Loucy (cell line): ENCODE measurements around the gene LARP4.
"Not testable (repeated sequence)": the region's sequence is repeated elsewhere in the genome, so short reads cannot be mapped to it uniquely, and the experiment has no call there.

Source experiments
- H2AFZ ChIP-seq: fragments of 200-600 bp; sonication (generic); 2 replicates; pipeline ENCODE4 v1.6.0; 2016; ENCODE audit warnings: antibody characterized with exemption, mild to moderate bottlenecking, low read length, moderate library complexity
- H3F3A ChIP-seq: fragments of 200-600 bp; 2 replicates; pipeline ENCODE4 v1.6.0; 2016; ENCODE audit warnings: antibody characterized with exemption, low read depth, mild to moderate bottlenecking
- H3K27me3 ChIP-seq: fragments of 200-600 bp; sonication (generic); 2 replicates; pipeline ENCODE4 v1.6.1; 2014; ENCODE audit warnings: low read length, mild to moderate bottlenecking; ENCODE audit not compliant: insufficient read depth, poor library complexity, severe bottlenecking
- H3K36me3 ChIP-seq: fragments of 200-600 bp; sonication (generic); 2 replicates; pipeline ENCODE4 v1.6.1; 2016; ENCODE audit warnings: low read length; ENCODE audit not compliant: insufficient read depth
- H3K4me1 ChIP-seq: fragments of 200-600 bp; sonication (generic); 2 replicates; pipeline ENCODE4 v1.5.1; 2014; ENCODE audit warnings: low read length, mild to moderate bottlenecking; ENCODE audit not compliant: insufficient read depth, poor library complexity, severe bottlenecking
- H3K4me2 ChIP-seq: fragments of 200-600 bp; sonication (generic); 2 replicates; pipeline ENCODE4 v1.6.0; 2014; ENCODE audit warnings: antibody characterized with exemption, low read length, low read depth, mild to moderate bottlenecking; ENCODE audit not compliant: poor library complexity, severe bottlenecking
- H3K4me3 ChIP-seq: fragments of 200-600 bp; sonication (generic); 2 replicates; pipeline ENCODE4 v1.5.1; 2014; ENCODE audit warnings: low read length, mild to moderate bottlenecking, mixed read lengths; ENCODE audit not compliant: poor library complexity, severe bottlenecking
- H3K79me2 ChIP-seq: fragments of 200-600 bp; sonication (generic); 2 replicates; pipeline ENCODE4 v1.6.1; 2014; ENCODE audit warnings: low read length; ENCODE audit not compliant: insufficient read depth
- H3K9ac ChIP-seq: fragments of 200-600 bp; sonication (generic); 2 replicates; pipeline ENCODE4 v1.6.0; 2014; ENCODE audit warnings: mild to moderate bottlenecking, low read depth, low read length, moderate library complexity; ENCODE audit not compliant: poor library complexity, severe bottlenecking
- H3K9me2 ChIP-seq: fragments of 200-600 bp; sonication (generic); replicated peaks from 2 replicates; pipeline ENCODE4 v1.6.1; 2016; ENCODE audit warnings: low read depth, low read length, mixed read lengths
- H3K9me3 ChIP-seq: fragments of 200-600 bp; sonication (generic); 2 replicates; pipeline ENCODE4 v1.6.1; 2014; ENCODE audit warnings: mild to moderate bottlenecking, antibody characterized with exemption, low read length, low read depth; ENCODE audit not compliant: insufficient read depth
- H4K20me1 ChIP-seq: fragments of 200-600 bp; sonication (generic); 2 replicates; pipeline ENCODE4 v1.6.0; 2014; ENCODE audit warnings: antibody characterized with exemption, low read length, mild to moderate bottlenecking; ENCODE audit not compliant: insufficient read depth, poor library complexity, severe bottlenecking
- EZH2phosphoT487 ChIP-seq: fragments of 200-600 bp; IDR thresholded peaks from 2 replicates; pipeline ENCODE4 v1.6.1; 2018; ENCODE audit warnings: antibody characterized with exemption, mild to moderate bottlenecking, moderate library complexity, borderline replicate concordance
- TF ChIP-seq, protein P1 (sequence below): fragments of 200-600 bp; sonication (generic); conservative IDR thresholded peaks from 2 replicates; pipeline ENCODE4 v1.5.1; 2014; ENCODE audit warnings: mild to moderate bottlenecking, antibody characterized with exemption, low read length

LARP4 gene

DNA sequence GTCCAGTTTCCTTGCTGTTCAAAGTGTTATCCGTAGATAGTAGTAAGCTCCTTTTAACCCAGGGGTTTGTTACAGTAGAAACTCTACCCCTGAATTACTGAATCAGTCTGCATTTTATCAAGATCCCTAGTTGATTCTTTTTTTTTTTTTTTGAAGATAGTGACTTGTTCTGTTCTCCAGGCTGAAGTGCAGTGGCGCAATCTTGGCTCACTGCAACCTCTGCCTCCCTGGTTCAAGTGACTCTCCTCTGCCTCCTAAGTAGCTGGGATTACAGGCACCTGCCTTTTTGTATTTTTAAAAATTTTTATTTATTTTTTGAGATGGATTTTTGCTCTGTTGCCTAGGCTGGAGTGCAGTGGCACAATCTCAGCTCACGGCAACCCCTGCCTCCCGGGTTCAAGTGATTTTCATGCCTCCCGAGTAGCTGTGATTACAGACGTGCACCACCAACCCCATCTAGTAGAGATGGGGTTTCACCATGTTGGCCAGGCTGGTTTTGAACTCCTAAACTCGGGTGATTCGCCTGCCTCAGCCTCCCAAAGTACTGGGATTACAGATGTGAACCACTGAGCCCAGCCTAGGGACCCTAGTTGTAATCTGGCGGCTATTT is 10.5 kb downstream of the LARP4 start:
- no peaks in the 10 kb centered on the region for H3K27me3 ChIP-seq
- peaks cover 56% of the 10 kb centered on the region for H4K20me1 ChIP-seq
- H3K36me3 ChIP-seq: peaks cover 11% of the 10 kb centered on the region; the same call in 1 of the 2 replicates
- H3K4me3 ChIP-seq: no peak overlapping the region
- no peaks in the 10 kb centered on the region for H3K9me2 ChIP-seq
- no peak overlapping the region for H3K4me2 ChIP-seq
- H2AFZ ChIP-seq: no peak overlapping the region
- H3K4me1 ChIP-seq: no peaks in the 10 kb centered on the region
- no peak for TF ChIP-seq EZH2phosphoT487
- TF ChIP-seq, protein P1, sequence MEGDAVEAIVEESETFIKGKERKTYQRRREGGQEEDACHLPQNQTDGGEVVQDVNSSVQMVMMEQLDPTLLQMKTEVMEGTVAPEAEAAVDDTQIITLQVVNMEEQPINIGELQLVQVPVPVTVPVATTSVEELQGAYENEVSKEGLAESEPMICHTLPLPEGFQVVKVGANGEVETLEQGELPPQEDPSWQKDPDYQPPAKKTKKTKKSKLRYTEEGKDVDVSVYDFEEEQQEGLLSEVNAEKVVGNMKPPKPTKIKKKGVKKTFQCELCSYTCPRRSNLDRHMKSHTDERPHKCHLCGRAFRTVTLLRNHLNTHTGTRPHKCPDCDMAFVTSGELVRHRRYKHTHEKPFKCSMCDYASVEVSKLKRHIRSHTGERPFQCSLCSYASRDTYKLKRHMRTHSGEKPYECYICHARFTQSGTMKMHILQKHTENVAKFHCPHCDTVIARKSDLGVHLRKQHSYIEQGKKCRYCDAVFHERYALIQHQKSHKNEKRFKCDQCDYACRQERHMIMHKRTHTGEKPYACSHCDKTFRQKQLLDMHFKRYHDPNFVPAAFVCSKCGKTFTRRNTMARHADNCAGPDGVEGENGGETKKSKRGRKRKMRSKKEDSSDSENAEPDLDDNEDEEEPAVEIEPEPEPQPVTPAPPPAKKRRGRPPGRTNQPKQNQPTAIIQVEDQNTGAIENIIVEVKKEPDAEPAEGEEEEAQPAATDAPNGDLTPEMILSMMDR: no peak
- H3K9me3 ChIP-seq: no peaks in the 10 kb centered on the region
- H3F3A ChIP-seq: no peaks in the 10 kb centered on the region
- no peak overlapping the region for H3K9ac ChIP-seq
- peaks cover 99% of the 10 kb centered on the region for H3K79me2 ChIP-seq

DNA sequence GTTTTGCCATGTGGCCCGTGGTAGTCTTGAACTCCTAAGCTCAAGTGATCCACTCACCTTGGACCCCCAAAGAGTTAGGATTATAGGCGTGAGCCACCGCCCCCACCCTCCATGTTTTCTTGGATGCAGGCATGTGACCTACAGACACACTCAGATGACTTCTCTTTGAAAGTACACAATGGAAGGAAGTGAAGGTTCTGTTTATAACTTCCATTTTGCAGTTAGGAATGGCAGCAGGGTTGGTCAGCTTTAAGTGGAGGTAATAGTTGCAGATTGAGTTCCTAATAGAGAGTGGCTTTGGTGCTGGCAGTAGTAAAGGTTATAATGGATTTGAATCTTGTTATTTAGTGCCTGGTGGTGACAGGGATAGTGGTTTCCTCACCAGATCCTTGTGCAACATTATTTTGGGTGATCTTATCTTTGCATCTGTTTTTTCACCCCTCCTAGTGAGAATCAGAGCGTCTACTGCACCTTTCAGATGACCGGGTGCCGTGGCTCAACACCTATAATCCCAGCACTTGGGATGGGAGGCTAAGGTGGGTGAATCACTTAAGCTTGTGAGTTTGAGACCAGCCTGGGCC is 15.3 kb downstream of the LARP4 start:
- Histone ChIP-seq H3K9ac (no peak overlapping the region), H3K9me3 (no peaks in the 10 kb centered on the region), H3F3A (no peaks in the 10 kb centered on the region), H3K4me1 (no peaks in the 10 kb centered on the region), H2AFZ (no peak overlapping the region), H3K27me3 (no peaks in the 10 kb centered on the region), H3K36me3 (peaks cover 38% of the 10 kb centered on the region; the same call in 1 of the 2 replicates), H3K4me2 (no peak overlapping the region), H4K20me1 (peaks cover 47% of the 10 kb centered on the region), H3K9me2 (no peaks in the 10 kb centered on the region), H3K4me3 (no peak overlapping the region), H3K79me2 (peaks cover 97% of the 10 kb centered on the region)
- no peak for TF ChIP-seq EZH2phosphoT487
- TF ChIP-seq, protein P1: no peak

DNA sequence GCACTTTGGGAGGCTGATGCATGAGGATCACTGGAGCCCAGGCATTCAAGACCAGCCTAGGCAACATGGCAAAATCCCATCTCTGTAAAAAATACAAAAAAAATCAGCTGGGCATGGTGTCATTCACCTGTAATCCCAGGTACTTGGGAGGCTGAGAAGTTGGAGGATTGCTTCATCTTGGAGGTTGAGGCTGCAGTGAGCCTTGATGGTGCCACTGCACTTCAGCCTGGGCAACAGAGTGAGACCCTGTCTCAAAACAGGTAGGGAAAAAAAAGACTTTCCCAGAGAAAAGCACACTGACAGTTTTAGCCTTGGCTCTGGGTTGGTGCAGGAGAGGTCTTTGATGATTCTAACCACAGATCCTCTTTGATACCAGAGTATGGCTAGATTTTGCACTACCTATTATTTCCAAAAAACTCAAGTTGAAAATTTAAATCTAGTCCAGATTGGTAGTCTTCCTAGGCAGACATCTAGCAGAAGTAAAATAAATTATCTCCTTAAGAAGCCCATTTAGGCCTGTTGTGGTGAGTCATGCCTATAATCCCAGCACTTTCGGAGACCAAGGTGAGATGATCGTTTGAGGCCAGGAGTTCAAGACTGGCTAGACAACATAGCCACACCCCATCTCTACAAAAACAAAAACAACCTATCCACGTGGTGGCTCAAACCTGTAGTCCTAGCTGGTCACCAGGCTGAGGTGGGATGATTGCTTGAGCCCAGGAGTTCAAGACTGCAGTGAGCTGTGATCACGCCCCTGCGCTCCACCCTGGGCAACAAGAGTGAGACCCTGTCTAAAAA is 18.6 kb downstream of the LARP4 start:
- no peak overlapping the region for H2AFZ ChIP-seq
- H3K9ac ChIP-seq: no peak overlapping the region
- peaks cover 92% of the 10 kb centered on the region for H3K79me2 ChIP-seq
- peaks cover 35% of the 10 kb centered on the region; the same call in 1 of the 2 replicates for H3K36me3 ChIP-seq
- no peaks in the 10 kb centered on the region for H3K27me3 ChIP-seq
- no peaks in the 10 kb centered on the region for H3F3A ChIP-seq
- H4K20me1 ChIP-seq: peaks cover 30% of the 10 kb centered on the region
- no peaks in the 10 kb centered on the region for H3K9me3 ChIP-seq
- H3K4me3 ChIP-seq: no peak overlapping the region
- no peaks in the 10 kb centered on the region for H3K9me2 ChIP-seq
- TF ChIP-seq, protein P1: no peak
- TF ChIP-seq EZH2phosphoT487: no peak
- H3K4me2 ChIP-seq: no peak overlapping the region
- H3K4me1 ChIP-seq: no peaks in the 10 kb centered on the region

DNA sequence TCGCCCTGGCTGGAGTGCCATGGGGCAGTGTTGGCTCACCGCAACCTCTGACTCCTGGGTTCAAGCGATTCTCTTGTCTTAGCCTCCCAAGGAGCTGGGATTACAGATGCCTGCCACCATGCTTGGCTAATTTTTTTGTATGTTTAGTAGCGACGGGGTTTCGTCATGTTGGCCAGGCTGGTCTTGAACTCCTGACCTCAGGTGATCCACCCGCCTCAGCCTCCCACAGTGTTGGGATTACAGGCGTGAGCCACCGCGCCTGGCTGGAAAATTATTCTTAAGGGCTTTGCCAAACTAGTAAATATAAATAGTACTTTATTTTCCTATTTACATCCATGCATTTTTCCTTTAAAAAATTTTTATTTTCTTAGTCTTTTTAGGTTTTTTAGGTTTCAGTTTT is 22.2 kb downstream of the LARP4 start:
- not testable (repeated sequence) for H3K9me3 ChIP-seq, H3K4me2 ChIP-seq, H3K4me3 ChIP-seq, H2AFZ ChIP-seq, H3K9ac ChIP-seq, H3F3A ChIP-seq, H3K27me3 ChIP-seq, H3K9me2 ChIP-seq, H3K4me1 ChIP-seq
- peaks cover 21% of the 10 kb centered on the region for H4K20me1 ChIP-seq
- peaks cover 79% of the 10 kb centered on the region for H3K79me2 ChIP-seq
- peaks cover 18% of the 10 kb centered on the region; the same call in 1 of the 2 replicates for H3K36me3 ChIP-seq

DNA sequence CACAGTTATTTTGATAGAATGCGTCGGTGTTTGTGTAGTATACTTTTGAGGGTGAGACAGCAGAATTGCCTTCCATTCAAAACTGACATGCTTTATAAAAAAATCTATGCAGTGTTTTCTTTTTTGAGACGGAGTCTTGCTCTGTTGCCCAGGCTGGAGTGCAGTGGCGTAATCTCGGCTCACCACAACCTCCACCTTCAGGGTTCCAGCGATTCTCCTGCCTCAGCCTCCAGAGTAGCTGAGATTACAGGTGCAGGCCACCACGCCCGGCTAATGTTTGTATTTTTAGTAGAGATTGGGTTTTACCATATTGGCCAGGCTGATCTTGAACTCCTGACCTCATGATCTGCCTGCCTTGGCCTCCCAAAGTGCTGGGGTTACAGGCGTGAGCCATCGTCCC is 22.7 kb downstream of the LARP4 start:
- Histone ChIP-seq H3K36me3 (peaks cover 19% of the 10 kb centered on the region; the same call in 1 of the 2 replicates), H4K20me1 (peaks cover 21% of the 10 kb centered on the region), H3K79me2 (peaks cover 74% of the 10 kb centered on the region)
- H3K9ac ChIP-seq, H3K4me1 ChIP-seq, H2AFZ ChIP-seq, H3K9me3 ChIP-seq, H3K27me3 ChIP-seq, H3F3A ChIP-seq, H3K4me3 ChIP-seq, H3K9me2 ChIP-seq, H3K4me2 ChIP-seq: not testable (repeated sequence)
